ENCODE measurements around the gene TMIGD1.
"Not testable (repeated sequence)": the region's sequence is repeated elsewhere in the genome, so short reads cannot be mapped to it uniquely, and the experiment has no call there.

TMIGD1 gene

GRCh38 chr17:30358055-30358760 lies 24.4 kb upstream of the TMIGD1 start:
- DNase-seq (ENCODE audit: low spot score) = no peak

- no peak for DNase-seq (ENCODE audit: low spot score)
Observed at GRCh38 chr17:30357476-30357875, 23.6 kb upstream of the TMIGD1 start.

- no peak for DNase-seq (ENCODE audit: low spot score)
Observed at GRCh38 chr17:30354701-30355100, 20.8 kb upstream of the TMIGD1 start.

- DNase-seq (ENCODE audit: low spot score) = no peak
Observed at GRCh38 chr17:30352240-30352814, 18.5 kb upstream of the TMIGD1 start.

GRCh38 chr17:30351735-30352134 lies 17.9 kb upstream of the TMIGD1 start:
- no peak for DNase-seq (ENCODE audit: low spot score)

- not testable (repeated sequence) for DNase-seq (ENCODE audit: low spot score)
Observed at GRCh38 chr17:30351263-30351662, 17.4 kb upstream of the TMIGD1 start.

GRCh38 chr17:30349252-30349651 lies 15.4 kb upstream of the TMIGD1 start:
- no peak for DNase-seq (ENCODE audit: low spot score)

GRCh38 chr17:30347488-30347887 lies 13.6 kb upstream of the TMIGD1 start:
- DNase-seq (ENCODE audit: low spot score) = no peak

GRCh38 chr17:30346221-30346795 lies 12.5 kb upstream of the TMIGD1 start:
- no peak for DNase-seq (ENCODE audit: low spot score)

GRCh38 chr17:30345527-30346075 lies 11.7 kb upstream of the TMIGD1 start:
- DNase-seq (ENCODE audit: low spot score) = no peak

GRCh38 chr17:30345089-30345433 lies 11.2 kb upstream of the TMIGD1 start:
- DNase-seq (ENCODE audit: low spot score) = no peak

- DNase-seq (ENCODE audit: low spot score) = no peak
Observed at GRCh38 chr17:30344283-30345088, 10.6 kb upstream of the TMIGD1 start.

GRCh38 chr17:30343796-30344195 lies 9.9 kb upstream of the TMIGD1 start:
- no peak for DNase-seq (ENCODE audit: low spot score)

GRCh38 chr17:30343244-30343643 lies 9.4 kb upstream of the TMIGD1 start:
- not testable (repeated sequence) for DNase-seq (ENCODE audit: low spot score)

- no peak for DNase-seq (ENCODE audit: low spot score)
Observed at GRCh38 chr17:30341703-30342249, 7.9 kb upstream of the TMIGD1 start.

GRCh38 chr17:30340801-30341356 lies 7.0 kb upstream of the TMIGD1 start:
- no peak for DNase-seq (ENCODE audit: low spot score)

- no peak for DNase-seq (ENCODE audit: low spot score)
Observed at GRCh38 chr17:30339086-30339485, 5.2 kb upstream of the TMIGD1 start.

GRCh38 chr17:30337393-30337999 lies 3.6 kb upstream of the TMIGD1 start:
- no peak for DNase-seq (ENCODE audit: low spot score)

- DNase-seq (ENCODE audit: low spot score) = peak; percentile 60
Observed at GRCh38 chr17:30336369-30337171, 2.7 kb upstream of the TMIGD1 start.

GRCh38 chr17:30334421-30334820 lies 564 bp upstream of the TMIGD1 start:
- no peak for DNase-seq (ENCODE audit: low spot score)

Data from iPS-NIHi11 (cell line).